ENCODE data around the gene RAB17.

RAB17 gene

GRCh38 chr2:237600205-237600846 is 9.8 kb upstream of the RAB17 start:
- peaks cover 7% of the 10 kb centered on the region for H3K27me3 ChIP-seq (ENCODE audit: insufficient read depth, low read length, poor library complexity)
- no peak overlapping the region for H3K27ac ChIP-seq (ENCODE audit: low read length)
- H3K4me1 ChIP-seq (ENCODE audit: insufficient read depth, low read length) = no peaks in the 10 kb centered on the region
- no peak overlapping the region for H3K4me3 ChIP-seq (ENCODE audit: low read depth in 1 of 2, low read length in 2 of 2)
- ATAC-seq (ENCODE audit: insufficient read depth, low read depth) (no peak), DNase-seq (no peak)
- no peaks in the 10 kb centered on the region for H3K36me3 ChIP-seq (ENCODE audit: insufficient read depth, low read length)
- no peak overlapping the region for H3K4me2 ChIP-seq (ENCODE audit: insufficient read depth, low read length)
- no peak overlapping the region for H2AFZ ChIP-seq (ENCODE audit: low read depth, low read length)
- no peaks in the 10 kb centered on the region for H3K79me2 ChIP-seq (ENCODE audit: insufficient read depth, low read length)
- TF ChIP-seq CTCF (IDR thresholded peaks at IDR 0.05; ENCODE audit: borderline replicate concordance, extremely low read depth, low read length, poor library complexity, severe bottlenecking) (no peak), EZH2 (IDR thresholded peaks at IDR 0.05; ENCODE audit: borderline replicate concordance, low read depth, low read length, severe bottlenecking) (no peak)
- no peak overlapping the region for H3K9ac ChIP-seq (ENCODE audit: low read depth, low read length)
- H4K20me1 ChIP-seq (ENCODE audit: insufficient read depth, low read length) = no peaks in the 10 kb centered on the region; the same call in 1 of the 2 replicates
- no peaks in the 10 kb centered on the region for H3K9me3 ChIP-seq (ENCODE audit: insufficient read depth, low read length, severe bottlenecking)

- H3K79me2 ChIP-seq (ENCODE audit: insufficient read depth, low read length) = no peaks in the 10 kb centered on the region
- no peaks in the 10 kb centered on the region for H3K9me3 ChIP-seq (ENCODE audit: insufficient read depth, low read length, severe bottlenecking)
- H2AFZ ChIP-seq (ENCODE audit: low read depth, low read length) = no peak overlapping the region
- H4K20me1 ChIP-seq (ENCODE audit: insufficient read depth, low read length) = no peaks in the 10 kb centered on the region; the same call in 1 of the 2 replicates
- no peaks in the 10 kb centered on the region for H3K36me3 ChIP-seq (ENCODE audit: insufficient read depth, low read length)
- H3K4me1 ChIP-seq (ENCODE audit: insufficient read depth, low read length) = no peaks in the 10 kb centered on the region
- no peak overlapping the region for H3K4me2 ChIP-seq (ENCODE audit: insufficient read depth, low read length)
- peaks cover 7% of the 10 kb centered on the region for H3K27me3 ChIP-seq (ENCODE audit: insufficient read depth, low read length, poor library complexity)
- H3K4me3 ChIP-seq (ENCODE audit: low read depth in 1 of 2, low read length in 2 of 2) = no peak overlapping the region
- ATAC-seq (ENCODE audit: insufficient read depth, low read depth) = no peak
- TF ChIP-seq EZH2 (IDR thresholded peaks at IDR 0.05; ENCODE audit: borderline replicate concordance, low read depth, low read length, severe bottlenecking) = no peak
- TF ChIP-seq CTCF (IDR thresholded peaks at IDR 0.05; ENCODE audit: borderline replicate concordance, extremely low read depth, low read length, poor library complexity, severe bottlenecking) = no peak
- no peak overlapping the region for H3K9ac ChIP-seq (ENCODE audit: low read depth, low read length)
- no peak for DNase-seq
- H3K27ac ChIP-seq (ENCODE audit: low read length) = no peak overlapping the region
These were observed 9.1 kb upstream of the RAB17 start for GRCh38 chr2:237599465-237600110.

GRCh38 chr2:237598468-237599208 is 8.1 kb upstream of the RAB17 start:
- DNase-seq = no peak
- H3K27me3 ChIP-seq (ENCODE audit: insufficient read depth, low read length, poor library complexity) = peaks cover 4% of the 10 kb centered on the region
- no peaks in the 10 kb centered on the region for H3K79me2 ChIP-seq (ENCODE audit: insufficient read depth, low read length)
- no peak overlapping the region for H3K4me2 ChIP-seq (ENCODE audit: insufficient read depth, low read length)
- ATAC-seq (ENCODE audit: insufficient read depth, low read depth) = no peak
- no peaks in the 10 kb centered on the region for H3K9me3 ChIP-seq (ENCODE audit: insufficient read depth, low read length, severe bottlenecking)
- no peak overlapping the region for H3K9ac ChIP-seq (ENCODE audit: low read depth, low read length)
- TF ChIP-seq CTCF (IDR thresholded peaks at IDR 0.05; ENCODE audit: borderline replicate concordance, extremely low read depth, low read length, poor library complexity, severe bottlenecking) (no peak), EZH2 (IDR thresholded peaks at IDR 0.05; ENCODE audit: borderline replicate concordance, low read depth, low read length, severe bottlenecking) (no peak)
- no peak overlapping the region for H3K4me3 ChIP-seq (ENCODE audit: low read depth in 1 of 2, low read length in 2 of 2)
- H3K27ac ChIP-seq (ENCODE audit: low read length) = no peak overlapping the region
- H4K20me1 ChIP-seq (ENCODE audit: insufficient read depth, low read length) = no peaks in the 10 kb centered on the region; the same call in 1 of the 2 replicates
- no peaks in the 10 kb centered on the region for H3K36me3 ChIP-seq (ENCODE audit: insufficient read depth, low read length)
- no peak overlapping the region for H2AFZ ChIP-seq (ENCODE audit: low read depth, low read length)
- no peaks in the 10 kb centered on the region for H3K4me1 ChIP-seq (ENCODE audit: insufficient read depth, low read length)

All from DND-41 (cell line).